HFF-Myc (cell line): ENCODE data around the gene NKAIN4.

Experiments
- DNase-seq: peaks from one replicate; pipeline ENCODE4 v3.0.0-alpha.2; 2011; ENCODE audit warnings: low read depth; ENCODE audit errors: extremely low read depth
- H3K4me3 ChIP-seq: replicated peaks from 2 replicates; pipeline ENCODE4 v1.5.1; 2011; ENCODE audit warnings: low read depth, mild to moderate bottlenecking, control low read depth, low read length
- TF ChIP-seq, protein P1 (sequence below): IDR thresholded peaks from 2 replicates; pipeline ENCODE4 v1.5.1; 2012; ENCODE audit warnings: mild to moderate bottlenecking, low read depth, low read length, control low read depth; ENCODE audit errors: missing control alignments

The NKAIN4 gene

DNA sequence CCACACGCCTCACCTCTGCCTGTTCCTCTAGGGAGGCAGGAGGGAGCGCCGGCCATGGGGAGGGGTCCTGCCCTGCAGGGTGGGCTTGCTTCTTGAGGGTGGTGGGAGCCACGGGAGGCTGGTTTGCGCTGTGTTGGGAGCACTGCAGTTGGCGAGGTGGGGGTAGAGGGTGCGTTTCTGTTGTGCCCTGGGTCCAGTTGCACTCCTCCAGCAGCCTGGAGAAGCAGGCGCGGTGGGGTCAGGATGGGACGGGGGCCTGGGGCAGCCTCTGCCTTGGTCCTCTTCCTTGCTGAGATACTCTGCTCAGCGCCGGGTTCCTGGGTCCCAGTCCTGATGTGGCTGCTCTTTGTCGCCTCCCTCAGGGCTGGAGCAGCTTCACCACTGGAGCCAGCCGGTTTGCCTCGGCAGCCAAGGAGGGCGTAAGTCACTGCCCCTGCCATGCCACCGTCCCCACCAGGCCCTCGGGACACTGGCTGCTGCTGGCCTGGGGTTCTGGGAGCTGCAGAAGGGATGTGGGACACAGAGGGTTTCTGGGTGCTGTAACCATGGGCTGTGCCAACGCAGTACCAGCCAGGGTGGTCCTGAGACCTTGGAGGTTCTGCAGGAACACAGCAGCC is 26.8 kb upstream of the NKAIN4 start:
- TF ChIP-seq, protein P1, sequence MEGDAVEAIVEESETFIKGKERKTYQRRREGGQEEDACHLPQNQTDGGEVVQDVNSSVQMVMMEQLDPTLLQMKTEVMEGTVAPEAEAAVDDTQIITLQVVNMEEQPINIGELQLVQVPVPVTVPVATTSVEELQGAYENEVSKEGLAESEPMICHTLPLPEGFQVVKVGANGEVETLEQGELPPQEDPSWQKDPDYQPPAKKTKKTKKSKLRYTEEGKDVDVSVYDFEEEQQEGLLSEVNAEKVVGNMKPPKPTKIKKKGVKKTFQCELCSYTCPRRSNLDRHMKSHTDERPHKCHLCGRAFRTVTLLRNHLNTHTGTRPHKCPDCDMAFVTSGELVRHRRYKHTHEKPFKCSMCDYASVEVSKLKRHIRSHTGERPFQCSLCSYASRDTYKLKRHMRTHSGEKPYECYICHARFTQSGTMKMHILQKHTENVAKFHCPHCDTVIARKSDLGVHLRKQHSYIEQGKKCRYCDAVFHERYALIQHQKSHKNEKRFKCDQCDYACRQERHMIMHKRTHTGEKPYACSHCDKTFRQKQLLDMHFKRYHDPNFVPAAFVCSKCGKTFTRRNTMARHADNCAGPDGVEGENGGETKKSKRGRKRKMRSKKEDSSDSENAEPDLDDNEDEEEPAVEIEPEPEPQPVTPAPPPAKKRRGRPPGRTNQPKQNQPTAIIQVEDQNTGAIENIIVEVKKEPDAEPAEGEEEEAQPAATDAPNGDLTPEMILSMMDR: peak; percentile 36
- no peak overlapping the region for H3K4me3 ChIP-seq
- DNase-seq: no peak

DNA sequence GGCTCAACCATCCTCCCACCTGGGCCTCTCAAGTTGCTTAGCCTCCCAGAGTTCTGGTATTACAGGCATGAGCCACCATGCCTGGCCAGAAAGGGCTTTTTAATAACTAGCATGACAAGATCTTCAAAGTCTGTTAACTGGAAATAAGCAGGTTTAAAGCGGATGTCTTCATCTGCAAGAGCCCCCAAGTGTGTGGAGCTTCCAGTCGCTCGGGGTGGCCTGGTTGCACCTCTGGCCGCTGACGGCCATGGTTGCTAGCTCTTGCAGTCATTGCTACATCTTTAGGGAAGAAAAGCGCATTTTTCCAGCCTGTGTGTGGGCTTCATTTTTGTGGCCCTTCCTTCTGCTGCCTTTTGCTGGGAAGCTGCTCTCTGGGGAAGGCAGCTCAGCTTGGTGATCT is 26.1 kb upstream of the NKAIN4 start:
- TF ChIP-seq, protein P1: no peak
- DNase-seq: no peak

DNA sequence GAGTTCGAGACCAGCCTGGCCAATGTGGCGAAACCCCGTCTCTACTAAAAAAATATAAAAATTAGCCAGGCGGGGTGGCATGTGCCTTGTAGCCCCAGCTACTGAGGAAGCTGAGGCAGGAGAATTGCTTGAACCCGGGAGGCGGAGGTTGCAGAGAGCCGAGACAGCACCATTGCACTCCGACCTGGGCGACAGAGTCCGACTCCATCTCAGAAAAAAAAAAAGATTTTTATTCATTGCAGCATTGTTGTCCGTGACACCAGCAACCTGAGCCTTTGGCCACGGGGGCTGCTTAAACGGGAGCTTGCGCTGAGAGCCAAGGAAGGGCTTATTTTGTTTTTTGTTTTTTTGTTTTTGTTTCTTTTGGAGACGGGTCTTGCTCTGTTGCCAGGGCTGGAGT is 25.7 kb upstream of the NKAIN4 start:
- H3K4me3 ChIP-seq: no peak overlapping the region
- DNase-seq: no peak
- TF ChIP-seq, protein P1: no peak

More for the DNA sequence above, 26.1 kb upstream of the NKAIN4 start:
- no peak overlapping the region for H3K4me3 ChIP-seq

DNA sequence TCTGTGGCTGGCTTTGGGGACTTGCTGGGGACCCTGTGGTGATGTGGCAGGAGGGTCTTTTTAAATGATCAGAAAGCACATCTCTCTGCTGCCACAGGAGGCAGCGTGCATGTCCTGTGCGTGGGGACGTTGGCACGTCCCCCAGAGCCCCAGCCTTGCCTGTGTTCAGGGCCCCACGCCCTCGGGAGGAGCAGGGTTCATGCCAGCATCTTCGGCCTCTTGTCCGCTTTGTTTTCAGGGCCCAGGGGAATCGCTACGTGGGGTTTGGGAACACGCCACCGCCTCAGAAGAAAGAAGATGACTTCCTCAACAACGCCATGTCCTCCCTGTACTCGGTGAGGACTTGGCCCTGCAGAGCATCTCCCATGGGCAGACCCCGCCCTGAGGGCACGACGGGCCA is 24.4 kb upstream of the NKAIN4 start:
- no peak for DNase-seq
- TF ChIP-seq, protein P1: no peak
- H3K4me3 ChIP-seq: no peak overlapping the region

DNA sequence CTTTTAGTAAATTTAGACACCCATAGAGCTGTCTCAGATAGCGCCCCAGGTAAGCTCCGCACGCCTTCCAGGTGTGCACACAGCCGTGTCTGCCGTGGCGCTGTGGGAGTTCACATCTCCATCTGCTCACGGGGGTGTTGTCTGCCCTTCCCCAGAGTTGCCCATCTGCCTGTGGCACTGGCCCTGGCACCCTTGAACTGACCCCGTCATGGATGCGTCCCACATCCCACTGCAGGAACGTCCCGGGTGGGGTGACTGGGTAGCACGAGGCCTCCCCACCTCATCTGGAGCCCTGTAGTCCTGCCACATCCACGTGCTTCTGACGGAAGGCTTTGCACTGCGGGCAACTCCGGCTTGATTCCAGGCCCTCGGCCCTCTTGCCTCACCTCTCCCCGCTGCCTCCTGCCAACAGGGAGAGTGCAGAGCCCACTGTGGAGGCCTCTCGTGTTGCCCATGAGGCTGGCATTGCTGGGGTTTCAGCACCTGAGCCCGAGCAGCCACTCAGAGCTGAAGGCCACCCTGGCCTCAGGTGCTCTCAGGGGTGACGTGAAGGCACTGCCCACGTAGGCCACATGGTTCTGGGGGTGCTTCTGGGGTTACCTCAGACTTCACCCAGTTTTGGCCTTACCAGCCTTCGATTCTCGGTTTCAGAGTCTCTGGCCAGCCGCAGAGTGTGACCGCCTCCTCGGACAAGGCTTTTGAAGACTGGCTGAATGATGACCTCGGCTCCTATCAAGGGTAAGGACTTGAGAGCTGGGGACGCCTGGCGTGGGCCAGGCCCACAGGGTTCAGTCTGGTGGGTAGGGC is 23.4 kb upstream of the NKAIN4 start:
- no peak overlapping the region for H3K4me3 ChIP-seq
- TF ChIP-seq, protein P1: no peak
- DNase-seq: no peak

DNA sequence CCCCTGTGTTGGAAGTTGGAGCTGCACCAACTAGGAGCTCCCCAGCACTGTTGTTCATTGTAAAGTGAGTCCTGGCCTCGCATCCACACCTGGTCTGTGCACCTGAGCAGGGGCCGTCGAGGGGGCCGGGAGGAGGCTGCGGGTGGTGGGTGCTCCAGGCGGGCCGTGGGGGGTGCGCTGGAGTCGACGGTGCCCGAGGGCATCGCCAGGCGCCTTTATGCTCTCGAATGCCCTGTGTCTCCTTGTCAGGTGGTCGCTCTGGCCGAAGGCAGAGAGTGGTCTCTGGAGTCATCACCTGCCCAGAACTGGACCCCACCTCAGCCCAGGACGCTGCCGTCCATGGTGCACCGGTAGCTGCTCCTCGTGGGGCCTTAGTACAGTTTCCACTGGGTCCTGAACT is 22.7 kb upstream of the NKAIN4 start:
- DNase-seq: no peak
- TF ChIP-seq, protein P1: no peak
- H3K4me3 ChIP-seq: no peak overlapping the region
